Measurements from ENCODE around the gene PIM1. TPM values are rescaled to one million over a fixed set of nuclear protein-coding genes. Genes with fewer than 3 reads are reported as not detected.
A peak's percentile ranks its signal among the peaks of the same experiment; 100 is the strongest.

The PIM1 gene
- total and polyA plus RNA-seq, 10 of the 15 experiments (the other 5 are each of a cell fraction or from before 2014, with no cell fraction given), result 0.66 to 33.9 (median 10.2) TPM

GRCh38 chr6:37205175-37205996, 35.4 kb downstream of the PIM1 start:
- in situ Hi-C loops (cut with MboI) (loop anchor here (5.0 to 10.0 kb wide), 2 partner anchors 181 to 318 kb away; partner anchors contain the start of gene C6orf89), intact Hi-C loops (cut with micrococcal nuclease; ENCODE audit: unreplicated experiment) (no loop called here)
- SMC1A ChIA-PET (ENCODE audit: uncharacterized antibody, unreplicated experiment), result interaction anchor here (1.2 kb wide), 1 partner anchor 34 kb away, joined by 4 read pairs; no protein-coding TSS in a partner anchor

More at GRCh38 chr6:37205175-37205996, 35.4 kb downstream of the PIM1 start:
- Histone ChIP-seq H3K9me3 (replicated peaks; ENCODE audit: control insufficient read depth, insufficient read depth, low read length) (no peaks in the 10 kb centered on the region), H3K36me3 (ENCODE audit: control insufficient read depth in 2 of 2, insufficient read depth in 2 of 2, low read length in 1 of 2) (no peaks in the 10 kb centered on the region), H3K4me3 (no peak overlapping the region), H3K4me2 (ENCODE audit: control insufficient read depth, insufficient read depth) (no peak overlapping the region), H2AFZ (ENCODE audit: control insufficient read depth, low read depth, low read length) (peak overlapping the region; percentile 62), H3K4me1 (ENCODE audit: control insufficient read depth, insufficient read depth, low read length) (peaks cover 3% of the 10 kb centered on the region; the same call in 1 of the 2 replicates), H3K27me3 (replicated peaks in 1 of 2; ENCODE audit: control insufficient read depth in 2 of 2, insufficient read depth in 2 of 2, low read length in 1 of 2) (no peaks in the 10 kb centered on the region), H3K27ac (ENCODE audit: control insufficient read depth, insufficient read depth) (no peak overlapping the region), H3K9ac (ENCODE audit: control insufficient read depth, insufficient read depth, low read length) (no peak overlapping the region), H3K79me2 (ENCODE audit: control insufficient read depth, insufficient read depth, low read length) (no peaks in the 10 kb centered on the region), H4K20me1 (ENCODE audit: control insufficient read depth, insufficient read depth) (no peaks in the 10 kb centered on the region)
- CTCF ChIA-PET, result interaction anchor here (0.6 to 9.2 kb wide), 9 partner anchors 34 to 1070 kb away, joined by 3 to 135 read pairs (median 4); no protein-coding TSS in a partner anchor
- BruUV-seq (replicated peaks), result no TSS peak
- no peak for TF ChIP-seq YY1 (IDR thresholded peaks at IDR 0.05; ENCODE audit: low read depth, low read length)
- 0 out of 2 replicates have a peak, but pooled peaks have one; percentile 5 for TF ChIP-seq NFYB (IDR thresholded peaks at IDR 0.05; ENCODE audit: insufficient read depth, low read depth, low read length)
- no peak for TF ChIP-seq RELB (IDR thresholded peaks at IDR 0.05; ENCODE audit: low read depth)
- no peak for TF ChIP-seq CBX3 (IDR thresholded peaks at IDR 0.05; ENCODE audit: borderline replicate concordance, low read depth)
- no peak for TF ChIP-seq NR2C1 (IDR thresholded peaks at IDR 0.05)
- TF ChIP-seq DPF2 (IDR thresholded peaks at IDR 0.05), result no peak
- no peak for TF ChIP-seq BMI1 (IDR thresholded peaks at IDR 0.05; ENCODE audit: borderline replicate concordance)
- FAIRE-seq (no peak), DNase-seq (ENCODE audit: low read depth, low spot score) (no peak), ATAC-seq (no peak)
- 58% methylated on average over 13 of the region's 13 CpGs for WGBS (ENCODE audit: insufficient coverage, insufficient replicate concordance, low lambda C conversion rate, missing lambda C conversion rate)
- RAD21 ChIA-PET (ENCODE audit: unreplicated experiment), result interaction anchor here (0.6 to 1.2 kb wide), 2 partner anchors 35 to 187 kb away, joined by 3 read pairs; partner anchors contain the start of gene PIM1
- POLR2A ChIA-PET, result interaction anchor here (0.5 kb wide), 1 partner anchor 109 kb away, joined by 3 read pairs; no protein-coding TSS in a partner anchor
